Measurements from ENCODE around the gene EHMT1.

The EHMT1 gene

GRCh38 chr9:137674307-137674975 is 55.6 kb downstream of the EHMT1 start:
- DNase-seq (ENCODE audit: low spot score), result no peak

DNA sequence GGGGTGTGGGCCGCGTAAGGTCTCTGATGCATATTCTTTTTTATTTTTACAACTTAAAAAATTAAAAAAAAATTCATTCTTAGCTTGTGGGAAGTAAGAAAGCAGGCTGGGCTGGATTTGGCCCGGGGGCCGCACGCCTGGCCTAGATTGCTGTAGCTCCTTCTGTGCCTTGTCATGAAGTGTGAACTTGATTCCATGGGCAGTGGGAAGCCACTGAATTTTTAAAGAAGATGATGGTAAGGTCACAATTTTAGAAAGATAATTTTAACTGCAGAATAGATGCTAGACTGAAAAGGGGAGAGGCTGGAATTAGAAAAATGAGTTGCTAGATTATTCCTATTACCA is 56.1 kb downstream of the EHMT1 start:
- no peak for DNase-seq (ENCODE audit: low spot score)

DNA sequence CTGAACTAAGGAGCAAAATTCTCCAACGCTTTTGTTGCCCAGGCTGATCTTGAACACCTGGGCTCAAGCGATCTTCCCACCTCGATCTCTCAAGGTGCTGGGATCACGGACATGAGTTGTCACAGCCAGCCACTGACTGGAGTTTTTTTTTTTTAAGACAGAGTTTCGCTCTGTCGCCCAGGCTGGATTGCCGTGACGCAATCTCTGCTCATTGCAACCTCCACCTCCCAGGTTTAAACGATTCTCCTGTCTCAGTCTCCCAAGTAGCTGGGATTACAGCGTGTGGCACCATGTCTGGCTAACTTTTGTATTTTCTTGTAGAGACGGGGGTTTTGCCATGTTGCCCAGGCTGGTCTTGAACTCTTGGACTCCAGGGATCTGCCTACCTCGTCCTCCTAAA is 58.2 kb downstream of the EHMT1 start:
- no peak for DNase-seq (ENCODE audit: low spot score)

GRCh38 chr9:137678202-137678601 is 59.4 kb downstream of the EHMT1 start:
- no peak for DNase-seq (ENCODE audit: low spot score)

DNA sequence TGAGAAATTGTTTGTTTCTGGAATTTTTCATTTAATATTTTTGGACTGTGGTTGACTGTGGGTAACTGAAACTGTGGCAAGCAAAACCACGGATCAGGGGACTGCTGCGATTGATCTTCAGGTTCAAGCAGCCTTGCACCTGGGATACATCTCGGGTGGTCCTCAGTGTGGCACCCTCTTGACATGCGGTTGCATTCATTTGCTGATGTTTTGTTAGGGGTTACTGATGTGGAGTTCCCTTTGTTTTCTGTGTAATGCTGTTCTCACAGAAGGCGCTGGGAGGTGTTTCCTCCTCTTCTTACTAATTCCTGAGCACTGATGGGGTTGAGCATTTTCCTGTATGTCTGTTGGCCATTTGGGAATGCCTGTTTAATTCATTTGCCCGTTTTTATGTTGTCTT is 60.4 kb downstream of the EHMT1 start:
- DNase-seq (ENCODE audit: low spot score), result no peak

GRCh38 chr9:137679695-137680305 is 61.0 kb downstream of the EHMT1 start:
- no peak for DNase-seq (ENCODE audit: low spot score)

DNA sequence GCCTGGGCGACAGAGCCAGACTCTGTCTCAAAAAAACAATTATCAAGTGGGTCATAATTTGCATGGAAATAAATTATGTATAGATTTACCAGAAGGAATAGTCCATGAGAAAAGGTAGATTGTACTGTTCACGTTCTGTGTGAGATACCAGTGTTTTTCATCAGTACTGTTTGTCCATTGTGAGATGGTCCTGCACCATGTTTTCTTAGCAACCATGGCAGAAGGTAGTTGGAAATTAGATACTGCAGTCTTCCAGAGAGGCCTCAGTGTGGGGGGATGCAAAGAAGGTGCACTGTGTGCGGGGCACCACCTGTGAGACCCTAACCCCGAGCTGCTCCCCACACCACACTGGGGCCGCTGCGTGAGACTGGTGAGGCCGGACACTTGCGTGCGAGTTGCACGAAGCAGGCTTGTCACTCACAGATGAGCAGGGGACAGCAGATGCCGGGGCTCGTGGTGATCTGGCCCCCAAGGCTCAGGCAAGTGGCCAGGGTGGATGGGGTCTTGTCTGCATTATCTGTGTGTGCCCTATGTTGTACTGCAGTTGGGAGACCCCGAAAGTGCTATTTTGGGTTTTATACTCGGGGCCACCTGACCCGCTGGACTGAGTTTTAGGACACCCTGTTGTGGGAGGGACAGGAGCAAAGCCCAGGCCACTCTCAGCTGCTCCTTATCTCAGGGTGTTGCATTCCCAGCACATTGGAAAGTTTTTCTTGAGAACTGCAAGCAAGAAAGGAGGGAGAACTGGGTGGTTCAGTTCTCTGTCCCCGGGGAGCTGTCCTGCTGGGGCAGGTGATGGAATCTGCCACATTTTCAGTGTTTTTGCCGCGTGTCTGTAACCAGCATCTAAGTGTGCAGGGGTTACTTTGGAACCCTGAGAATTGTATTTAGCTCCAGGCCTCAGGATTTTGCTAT is 61.9 kb downstream of the EHMT1 start:
- DNase-seq (ENCODE audit: low spot score), result no peak

- no peak for DNase-seq (ENCODE audit: low spot score)
Observed at GRCh38 chr9:137682428-137683105, 63.8 kb downstream of the EHMT1 start.

DNA sequence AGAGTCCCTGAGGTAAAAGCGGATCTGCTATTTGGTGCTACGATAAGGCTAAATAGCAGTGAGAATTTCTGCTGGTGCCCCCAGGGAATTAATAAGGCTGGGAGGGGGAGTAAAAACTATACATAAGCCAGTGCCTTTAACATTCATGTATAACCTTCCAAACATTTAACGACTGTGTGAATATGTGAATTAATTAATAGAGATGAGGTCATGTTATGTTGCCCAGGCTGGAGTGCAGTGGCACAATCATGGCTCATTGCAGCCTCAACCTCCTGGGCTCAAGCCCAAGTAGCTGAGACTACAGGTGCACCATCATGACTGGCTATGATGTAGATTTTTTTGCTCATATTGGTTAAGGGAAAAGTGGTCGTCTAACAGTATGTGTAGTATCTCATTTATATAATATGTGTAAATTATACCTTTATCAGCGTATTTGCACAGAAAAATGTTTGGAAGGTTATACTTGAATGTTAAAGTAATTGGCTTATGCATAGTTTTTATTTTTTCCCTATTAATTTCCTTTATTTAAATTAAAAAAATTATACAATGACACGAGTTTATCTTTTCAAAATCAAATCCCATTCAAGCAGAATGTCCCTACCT is 64.6 kb downstream of the EHMT1 start:
- no peak for DNase-seq (ENCODE audit: low spot score)

- no peak for DNase-seq (ENCODE audit: low spot score)
Observed at GRCh38 chr9:137685035-137685740, 66.4 kb downstream of the EHMT1 start.

DNA sequence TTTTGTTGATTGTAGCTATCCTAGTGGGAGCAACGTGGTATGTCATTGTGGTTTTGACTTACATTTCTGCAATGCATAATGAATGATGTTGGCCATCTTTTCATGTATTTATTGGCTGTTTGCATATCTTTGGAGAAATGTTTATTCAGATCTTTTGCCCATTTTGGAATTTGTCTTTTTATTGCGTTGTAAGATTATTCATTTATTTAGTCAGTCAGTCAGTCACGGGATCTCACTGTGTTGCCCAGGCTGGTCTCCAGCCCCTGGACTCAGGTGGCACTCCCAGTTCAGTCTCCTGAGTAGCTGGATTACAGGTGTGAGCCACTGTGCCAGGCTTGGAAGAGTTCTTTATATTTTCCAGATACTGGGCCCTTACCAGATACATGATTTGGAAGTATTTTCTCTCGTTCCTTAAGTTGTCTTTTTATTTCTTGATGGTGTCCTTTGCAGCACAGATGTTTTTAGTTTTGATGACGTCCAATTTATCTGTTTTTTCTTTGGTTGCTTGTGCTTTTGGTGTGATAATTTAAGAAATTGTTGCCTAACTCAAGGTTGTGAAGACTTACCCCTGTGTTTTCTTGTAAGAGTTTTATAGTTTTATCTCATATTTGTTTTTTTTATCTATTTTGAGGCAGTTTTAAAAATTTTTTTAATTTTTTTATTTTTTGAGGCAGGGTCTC is 67.1 kb downstream of the EHMT1 start:
- no peak for DNase-seq (ENCODE audit: low spot score)

DNA sequence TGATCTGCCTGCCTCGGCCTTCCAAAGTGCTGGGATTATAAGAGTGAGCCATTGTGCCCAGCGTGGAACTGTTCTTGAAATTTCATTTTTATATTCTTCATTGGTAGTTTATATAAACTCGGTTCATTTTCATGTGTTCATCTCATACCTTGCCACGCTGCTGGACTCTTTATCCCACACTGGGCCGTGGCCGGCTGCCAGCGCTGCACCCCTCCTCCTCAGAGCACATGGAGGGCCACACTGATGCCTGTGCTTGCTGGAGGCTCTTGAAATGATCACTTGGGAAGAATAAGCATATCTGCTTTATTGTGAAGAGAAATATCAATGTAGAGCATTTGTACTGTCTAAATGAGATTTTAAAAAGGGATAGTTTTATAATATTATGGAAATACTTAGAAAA is 69.5 kb downstream of the EHMT1 start:
- no peak for DNase-seq (ENCODE audit: low spot score)

DNA sequence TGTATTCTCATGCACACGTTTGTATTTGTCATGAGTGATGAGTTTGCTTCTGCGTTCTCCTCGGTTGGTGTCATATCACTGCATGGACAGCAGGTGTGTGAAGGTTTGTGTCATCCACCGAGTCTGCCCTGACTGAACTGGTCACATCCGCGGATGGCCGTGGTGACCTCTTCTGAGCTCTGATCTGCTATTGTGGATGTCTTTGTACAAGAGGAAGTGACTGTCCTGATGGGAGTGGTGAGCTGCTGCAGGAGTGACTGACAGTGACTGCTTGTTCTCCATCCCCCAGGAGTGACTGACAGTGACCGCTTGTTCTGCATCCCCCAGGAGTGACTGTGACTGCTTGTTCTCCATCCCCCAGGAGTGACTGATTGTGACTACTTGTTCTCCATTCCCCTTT is 69.9 kb downstream of the EHMT1 start:
- DNase-seq (ENCODE audit: low spot score), result peak; percentile 64

DNA sequence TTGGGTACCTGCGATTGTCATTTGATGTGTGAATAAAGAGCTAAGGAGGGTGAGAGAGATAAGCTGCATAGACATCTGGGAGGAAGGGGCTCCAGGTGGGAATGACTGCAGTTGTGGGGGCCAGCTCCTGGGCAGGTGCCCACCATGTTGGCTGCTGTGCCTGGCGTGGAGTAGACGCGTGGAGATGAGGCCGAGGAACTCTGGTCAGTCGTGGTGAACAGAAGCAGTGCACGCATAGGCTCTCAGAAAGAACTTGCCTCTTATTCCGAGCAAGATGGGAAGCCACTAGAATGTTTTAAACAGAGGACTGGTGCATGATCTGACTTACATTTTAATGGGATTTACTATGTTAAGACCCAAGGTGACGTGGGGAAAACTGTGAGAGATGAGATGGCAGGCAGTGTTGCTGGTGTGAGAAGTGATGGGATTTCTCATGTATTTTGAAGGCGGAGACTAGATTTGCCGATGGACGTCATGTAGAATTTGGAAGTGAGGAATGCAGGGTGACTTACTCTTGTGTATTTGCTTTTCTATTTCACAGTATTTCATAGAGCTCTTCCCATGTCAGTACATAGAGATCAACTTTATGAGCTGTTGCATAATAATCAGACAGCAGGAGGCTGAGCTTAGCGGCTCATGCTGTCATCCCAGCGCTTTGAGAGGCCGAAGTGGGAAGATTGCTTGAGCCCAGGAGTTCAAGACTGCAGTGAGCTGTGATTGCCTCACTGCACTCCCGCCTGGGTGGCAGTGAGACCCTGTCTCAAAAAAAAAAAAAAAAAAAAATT is 71.1 kb downstream of the EHMT1 start:
- DNase-seq (ENCODE audit: low spot score), result no peak

DNA sequence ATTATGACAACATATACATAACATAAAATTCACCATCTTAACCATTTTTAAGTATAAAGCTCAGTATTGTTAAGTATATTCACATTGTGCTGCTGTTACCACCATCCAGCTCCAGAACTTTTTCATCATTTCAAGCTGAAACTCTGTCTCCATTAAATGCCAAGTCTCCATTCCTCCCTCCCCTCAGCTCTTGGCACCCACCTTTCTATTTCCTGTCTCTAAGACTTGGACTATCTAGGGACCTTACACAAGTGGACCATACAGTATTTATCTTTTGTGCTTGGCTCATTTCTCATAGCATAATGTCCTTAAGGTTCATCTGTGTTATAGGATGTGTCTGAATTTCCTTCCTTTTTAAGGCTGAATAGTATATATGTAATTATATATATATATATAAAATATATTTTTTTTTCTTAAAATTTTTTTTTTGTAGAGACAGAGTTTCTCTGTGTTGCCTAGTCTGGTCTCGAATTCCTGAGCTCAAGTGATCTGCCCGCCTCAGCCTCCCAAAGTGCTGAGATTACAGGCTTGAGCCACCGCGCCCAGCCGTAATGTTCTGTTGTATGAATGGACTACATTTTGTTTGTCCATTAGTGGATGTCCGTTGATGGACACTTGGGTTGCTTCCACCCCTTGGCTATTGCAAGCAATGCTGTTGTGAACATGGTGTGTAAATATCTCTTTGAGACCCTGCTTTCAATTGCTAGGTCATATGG is 72.3 kb downstream of the EHMT1 start:
- DNase-seq (ENCODE audit: low spot score), result no peak

- no peak for DNase-seq (ENCODE audit: low spot score)
Observed at GRCh38 chr9:137691646-137692351, 73.0 kb downstream of the EHMT1 start.

GRCh38 chr9:137694236-137694959 is 75.6 kb downstream of the EHMT1 start:
- DNase-seq (ENCODE audit: low spot score), result no peak
